Activated CD4-positive, CD25-positive, alpha-beta regulatory T cell treated with anti-CD3 and anti-CD28 coated beads, Interleukin-2, amount 50 U/mL, for 72 hours (primary cell): ENCODE measurements around the gene RPTOR.

Source experiments
- DNase-seq: peaks from one replicate; pipeline ENCODE4 v3.0.0; 2021

RPTOR gene

DNA sequence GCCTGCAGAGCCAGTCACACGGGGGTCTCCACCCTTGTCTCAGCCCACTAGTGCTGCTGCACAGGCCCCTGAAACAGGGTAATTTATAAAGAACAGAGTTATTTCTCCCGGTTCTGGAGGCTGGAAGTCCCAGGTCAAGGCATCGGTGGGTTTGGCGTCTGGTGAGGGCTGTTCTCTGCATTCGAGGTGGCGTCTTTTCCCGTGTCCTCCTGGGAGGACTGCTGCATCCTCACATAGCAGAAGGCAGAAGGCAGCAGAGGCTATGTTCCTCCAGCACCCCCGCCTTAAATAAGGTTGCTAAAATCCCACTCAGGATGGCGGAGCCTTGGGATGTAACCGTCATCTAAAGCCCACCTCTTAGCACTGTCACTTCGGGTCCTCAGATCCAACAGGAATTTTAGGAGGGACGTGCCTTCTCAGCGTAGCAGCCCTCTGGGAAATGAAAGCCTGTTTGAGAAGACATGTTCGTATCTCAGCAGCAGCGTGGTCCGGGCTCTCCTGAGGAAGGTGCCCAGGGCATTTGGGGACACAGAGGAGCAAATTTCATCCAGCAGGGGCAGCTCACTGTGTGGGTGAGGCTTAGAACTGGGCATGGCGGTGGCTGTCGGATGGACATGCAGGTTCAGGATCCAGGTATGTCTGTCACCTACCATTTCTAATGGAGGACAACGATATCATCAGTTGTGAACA is 225.4 kb downstream of the RPTOR start:
- DNase-seq = no peak

DNA sequence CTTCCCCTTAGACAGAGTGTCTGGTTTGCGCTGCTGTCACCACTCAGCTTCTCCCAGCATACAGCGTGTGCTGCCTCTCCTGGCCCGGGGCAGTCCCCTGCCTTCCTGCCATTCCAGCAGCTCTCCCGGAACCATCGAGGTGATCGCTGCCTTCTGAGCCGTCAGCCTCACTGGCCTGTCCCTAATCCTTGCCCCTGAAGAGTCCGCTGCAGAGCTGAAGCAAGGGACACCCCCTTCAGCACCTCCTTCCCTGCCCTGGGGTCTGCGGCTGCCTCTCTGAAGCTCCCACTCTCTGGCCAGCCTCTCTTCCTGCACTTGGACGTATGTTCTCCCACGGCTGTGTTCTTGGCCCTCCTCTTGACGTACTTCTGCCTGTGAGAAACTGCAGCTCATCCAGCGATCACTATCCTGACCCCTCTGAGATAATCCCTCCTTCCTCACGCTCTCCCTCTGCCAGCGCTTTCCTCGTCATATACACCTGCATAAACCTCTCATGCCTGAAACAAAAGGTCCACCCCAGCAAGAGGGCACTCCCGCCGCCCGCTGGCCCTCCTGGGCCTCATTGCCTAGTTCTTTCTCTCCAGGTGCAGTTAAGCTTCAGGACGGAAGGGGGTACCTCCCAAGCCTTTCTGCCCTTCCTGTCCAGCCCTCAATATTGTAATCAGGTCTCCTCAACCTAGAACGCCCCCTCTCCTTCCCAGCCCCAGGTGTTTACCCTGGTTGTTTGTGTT is 226.4 kb downstream of the RPTOR start:
- no peak for DNase-seq

DNA sequence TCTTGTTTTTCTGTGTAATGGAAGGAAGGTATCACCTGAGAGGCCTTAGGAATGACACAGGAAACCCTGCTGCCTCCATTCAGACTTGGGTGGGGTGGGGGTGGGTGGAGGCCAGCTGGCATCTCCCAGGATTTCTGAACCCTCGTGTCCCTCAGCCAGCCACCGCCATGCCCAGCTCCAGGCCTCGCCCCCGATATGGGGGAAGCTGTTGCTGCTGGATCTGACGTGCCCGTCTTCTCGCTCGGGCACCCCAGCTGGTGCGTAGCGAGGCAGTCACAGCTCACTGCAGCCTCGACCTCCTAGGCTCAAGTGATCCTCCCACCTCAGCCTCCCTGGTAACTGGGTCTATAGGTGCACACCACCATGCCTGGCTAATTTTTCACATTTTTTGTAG is 227.0 kb downstream of the RPTOR start:
- no peak for DNase-seq

DNA sequence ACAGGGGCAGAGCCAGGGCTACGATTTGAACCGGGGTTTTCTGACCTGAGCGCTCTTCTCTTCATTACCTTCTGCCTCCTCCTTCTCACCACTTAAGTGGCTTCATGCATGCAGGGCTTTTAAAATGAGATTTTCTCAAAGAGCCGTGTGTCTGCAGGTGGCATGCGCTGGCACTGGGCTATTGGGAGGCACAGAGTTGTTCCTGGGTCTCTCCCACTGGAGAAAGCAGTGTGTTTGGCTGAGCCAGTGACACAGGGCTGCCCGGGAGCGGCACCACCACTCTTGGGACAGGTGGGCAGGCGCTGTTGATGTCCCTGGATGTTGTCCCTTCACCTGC is 228.2 kb downstream of the RPTOR start:
- DNase-seq = no peak

DNA sequence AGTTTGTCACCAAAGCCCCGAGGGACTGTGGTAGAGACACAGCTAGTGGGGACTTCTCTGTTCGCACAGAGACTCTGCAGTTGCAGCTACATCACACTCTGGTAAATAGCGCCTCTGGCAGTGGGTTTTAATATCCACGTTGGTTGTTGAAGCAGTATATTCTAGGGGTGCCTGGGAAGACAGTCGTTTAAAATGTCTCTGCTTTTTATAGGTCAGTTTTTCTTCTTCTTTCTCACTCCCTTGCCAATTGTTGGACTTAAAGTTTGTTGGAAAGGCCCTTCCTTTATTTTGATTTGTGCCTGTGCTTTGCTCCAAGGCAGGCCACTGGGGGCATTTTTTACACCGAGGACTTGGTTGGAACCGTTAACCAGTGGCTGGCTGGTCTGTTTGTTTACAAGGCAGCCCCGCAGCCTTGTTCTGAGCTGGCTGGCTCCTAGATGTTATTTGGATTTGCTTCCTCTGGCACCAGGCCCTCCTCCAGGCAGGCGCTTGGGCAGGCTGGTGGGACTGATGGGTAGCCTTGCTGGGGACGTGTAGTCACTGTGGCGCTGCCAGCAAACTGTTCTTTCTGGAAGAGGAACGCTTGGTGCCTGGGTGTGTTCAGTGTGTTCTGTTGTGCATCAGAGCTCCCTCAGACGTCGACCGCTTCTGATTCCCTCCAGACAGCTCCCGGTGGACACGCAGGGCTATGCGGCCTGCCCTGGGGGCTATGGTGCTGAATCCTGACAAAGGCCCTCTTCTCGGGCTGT is 228.8 kb downstream of the RPTOR start:
- DNase-seq = peak; percentile 20

DNA sequence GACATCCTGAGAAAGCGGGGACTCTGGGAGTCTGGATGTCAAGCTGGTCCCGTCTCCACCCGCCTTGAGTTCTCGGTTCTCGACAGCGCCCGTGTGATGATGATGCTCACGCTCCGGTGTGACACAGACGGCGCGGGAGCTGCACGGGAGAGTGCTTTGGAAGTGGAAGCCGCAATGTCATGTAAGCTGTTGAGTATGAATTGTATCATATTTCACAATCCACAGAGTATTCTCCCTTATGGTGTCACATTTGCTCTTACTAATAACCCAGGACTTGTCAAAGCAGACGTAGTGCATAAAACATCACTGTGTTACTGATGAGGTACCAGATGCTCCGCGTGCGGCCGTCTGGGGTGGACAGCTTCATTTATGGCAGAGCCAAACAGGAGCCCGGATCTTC is 229.5 kb downstream of the RPTOR start:
- DNase-seq = no peak

DNA sequence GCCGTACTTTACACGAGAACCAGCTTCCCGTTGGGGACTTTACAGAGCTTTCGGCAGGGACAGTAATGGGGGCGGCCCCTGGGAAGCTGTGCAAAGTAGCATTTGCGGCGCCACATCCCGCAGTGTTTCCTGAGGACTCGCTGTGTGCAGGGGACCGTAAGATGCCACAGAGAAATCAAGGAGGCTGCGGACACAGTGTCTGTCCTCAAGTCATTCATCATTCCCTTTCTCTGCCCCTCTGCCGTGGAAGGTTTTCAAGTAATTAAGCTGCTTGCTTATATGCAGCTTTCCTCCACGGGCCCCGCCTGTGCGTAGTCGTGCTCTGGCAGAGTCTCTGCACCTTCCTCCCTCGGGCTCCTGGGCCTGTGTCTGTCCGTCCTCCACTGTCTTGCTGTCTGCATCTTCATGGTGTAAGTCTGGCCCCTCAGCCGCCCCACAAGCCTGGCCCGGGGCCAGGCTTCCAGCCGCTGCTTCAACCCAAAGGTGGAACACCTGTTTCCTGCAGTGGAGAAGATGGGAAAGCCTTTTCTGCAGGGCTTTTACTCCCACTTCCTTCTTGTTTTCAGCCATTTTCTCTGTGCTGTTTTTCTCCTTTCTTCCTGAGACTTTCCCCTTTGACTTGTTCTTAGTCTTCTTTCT is 230.1 kb downstream of the RPTOR start:
- no peak for DNase-seq

DNA sequence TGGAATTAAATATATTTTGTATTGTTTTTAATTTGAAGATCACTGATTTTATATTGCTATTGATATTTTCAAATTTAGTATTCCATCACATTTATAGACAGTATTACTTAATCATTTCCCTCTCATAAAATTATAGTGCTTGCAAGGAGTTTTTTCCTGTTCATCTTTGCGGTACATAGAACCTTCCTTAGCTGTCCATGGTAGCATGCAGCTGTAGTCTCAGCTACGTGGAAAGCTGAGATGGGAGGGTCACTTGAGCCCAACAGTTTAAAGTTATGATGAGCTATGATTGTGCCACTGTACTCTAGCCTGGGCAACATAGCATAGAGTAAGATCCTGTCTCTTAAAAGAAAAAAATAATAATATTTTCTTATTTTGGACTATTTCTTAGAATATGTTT is 231.2 kb downstream of the RPTOR start:
- DNase-seq = no peak

DNA sequence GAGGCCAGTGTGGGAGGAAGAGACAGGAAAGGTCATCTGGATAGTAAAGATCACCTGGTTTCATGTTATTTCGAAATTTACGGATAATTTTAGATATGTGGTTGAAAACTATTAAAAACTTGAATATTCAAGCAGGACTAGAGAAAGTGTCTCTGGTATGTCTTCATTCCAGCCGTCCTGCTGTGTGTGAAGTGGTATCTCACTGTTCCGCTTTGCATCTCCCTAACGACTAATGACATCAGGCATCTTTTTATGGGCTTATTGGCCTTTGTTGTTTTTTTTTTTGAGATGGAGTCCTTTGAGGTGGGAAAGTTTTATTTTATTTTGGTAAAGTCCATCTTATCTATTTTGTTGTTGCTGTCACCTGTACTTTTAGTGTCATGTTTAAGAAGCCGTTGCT is 232.6 kb downstream of the RPTOR start:
- no peak for DNase-seq

DNA sequence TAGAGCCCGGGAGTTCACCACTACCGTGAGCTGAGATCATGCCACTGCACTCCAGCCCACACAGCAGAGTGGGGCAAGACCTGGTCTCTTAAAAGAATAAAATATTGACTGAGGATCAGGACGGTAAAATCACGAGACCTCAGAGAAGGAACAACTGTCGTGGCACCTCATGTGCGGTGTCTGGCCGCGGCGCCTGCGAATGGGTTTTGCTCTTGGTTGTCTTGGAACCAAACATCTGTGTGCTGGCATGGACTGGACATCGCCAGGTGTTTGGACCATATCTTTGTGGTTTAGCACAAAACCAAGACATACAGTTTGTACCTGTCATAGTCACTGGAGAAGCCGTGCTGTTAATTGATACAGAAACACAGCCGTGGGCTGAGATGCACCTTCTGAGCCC is 234.1 kb downstream of the RPTOR start:
- DNase-seq = no peak

DNA sequence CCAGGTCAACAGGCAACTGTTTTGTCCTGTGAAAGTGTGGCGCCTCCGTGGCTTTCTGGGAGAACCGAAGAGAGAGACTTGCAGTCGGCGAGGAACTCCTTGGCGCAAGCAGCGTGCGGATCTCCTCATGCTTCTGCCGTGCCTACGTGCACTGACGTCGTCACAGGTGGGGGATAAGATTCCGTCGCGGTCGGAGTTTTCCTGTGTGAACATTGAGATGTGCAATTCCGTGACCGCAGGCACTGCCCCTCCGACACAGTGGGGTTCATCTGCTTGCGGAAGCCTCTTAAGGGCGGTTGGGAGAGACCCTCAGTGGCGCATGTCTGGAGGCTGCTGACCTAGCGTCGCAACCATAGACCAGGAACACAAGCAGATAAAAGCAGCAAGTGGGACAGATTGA is 234.7 kb downstream of the RPTOR start:
- DNase-seq = no peak

DNA sequence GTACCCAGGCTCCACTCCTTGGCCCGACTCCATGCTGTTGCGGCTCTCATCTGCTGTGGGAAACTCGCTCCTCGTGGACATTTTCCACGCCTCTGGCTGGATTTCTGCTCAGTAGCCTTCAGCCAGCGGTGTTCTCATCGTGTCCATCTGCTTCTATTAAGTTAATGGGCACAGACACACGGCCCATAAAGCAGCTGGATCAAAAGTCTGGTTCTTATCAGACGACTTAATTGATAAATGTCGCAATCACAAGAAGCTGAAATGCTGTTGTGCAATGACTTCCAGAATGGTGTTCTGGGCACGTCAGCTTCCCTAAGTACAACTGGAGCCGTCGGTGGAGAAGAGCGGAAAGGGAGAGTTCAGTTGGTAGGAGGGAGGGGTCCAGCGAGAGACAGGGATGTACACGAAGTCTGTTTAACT is 235.3 kb downstream of the RPTOR start:
- DNase-seq = no peak

DNA sequence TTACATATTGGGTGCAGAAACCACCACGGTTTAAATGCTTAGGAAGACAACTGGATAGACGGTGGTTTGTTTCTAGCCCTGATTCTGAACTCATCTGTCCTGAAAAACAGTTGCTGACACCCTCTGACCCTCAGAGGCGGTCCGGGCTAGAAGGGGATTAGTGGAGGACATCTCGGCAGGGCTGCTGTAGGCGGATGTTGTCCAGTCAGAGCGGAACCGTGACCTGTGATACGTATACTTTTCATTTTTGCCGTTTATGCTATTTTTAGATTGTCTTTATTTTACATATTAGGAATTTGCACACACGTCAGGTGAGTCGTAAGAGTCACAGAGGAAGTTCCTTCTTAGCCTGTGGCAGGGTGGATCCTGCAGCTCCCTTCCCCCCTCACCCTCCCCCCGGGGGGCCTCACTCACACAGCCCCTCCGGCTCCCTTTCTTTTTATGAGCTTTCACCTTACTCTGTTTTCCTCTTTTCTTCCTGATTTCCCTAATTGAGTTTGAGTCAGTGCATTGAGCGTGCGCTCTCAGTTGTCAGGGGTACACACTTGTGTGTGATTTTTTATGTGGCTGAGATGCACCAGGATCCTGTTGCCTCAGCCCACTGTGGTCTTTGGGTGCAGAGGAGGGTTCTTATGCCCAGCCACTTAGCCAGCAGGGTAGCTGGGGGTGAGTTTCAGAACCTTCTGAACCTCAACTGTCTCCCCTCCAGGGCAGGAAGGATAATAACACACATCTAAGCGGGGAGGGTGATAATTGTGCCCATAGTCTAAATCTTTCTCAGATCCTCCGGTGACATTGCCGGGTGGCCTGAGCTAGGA is 236.0 kb downstream of the RPTOR start:
- no peak for DNase-seq

DNA sequence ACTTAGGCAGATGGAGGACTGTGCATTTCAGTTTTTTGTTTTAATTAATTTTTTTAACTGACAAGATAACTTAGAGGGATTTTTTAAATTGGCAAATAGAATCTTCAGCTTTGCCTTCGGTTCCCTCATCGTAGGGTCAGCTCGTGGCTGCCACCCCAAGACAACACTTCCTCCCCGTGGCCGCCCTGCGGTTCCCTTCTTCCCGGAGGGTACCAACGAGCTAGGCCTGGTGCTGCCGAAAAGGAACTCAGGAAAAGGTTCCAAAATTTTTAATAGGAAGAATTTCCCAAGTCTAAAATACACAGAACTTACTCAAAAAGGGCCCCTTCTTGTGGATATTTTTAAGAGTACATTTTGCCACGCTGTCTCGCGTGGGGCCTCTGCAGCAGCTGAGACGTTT is 236.6 kb downstream of the RPTOR start:
- no peak for DNase-seq

DNA sequence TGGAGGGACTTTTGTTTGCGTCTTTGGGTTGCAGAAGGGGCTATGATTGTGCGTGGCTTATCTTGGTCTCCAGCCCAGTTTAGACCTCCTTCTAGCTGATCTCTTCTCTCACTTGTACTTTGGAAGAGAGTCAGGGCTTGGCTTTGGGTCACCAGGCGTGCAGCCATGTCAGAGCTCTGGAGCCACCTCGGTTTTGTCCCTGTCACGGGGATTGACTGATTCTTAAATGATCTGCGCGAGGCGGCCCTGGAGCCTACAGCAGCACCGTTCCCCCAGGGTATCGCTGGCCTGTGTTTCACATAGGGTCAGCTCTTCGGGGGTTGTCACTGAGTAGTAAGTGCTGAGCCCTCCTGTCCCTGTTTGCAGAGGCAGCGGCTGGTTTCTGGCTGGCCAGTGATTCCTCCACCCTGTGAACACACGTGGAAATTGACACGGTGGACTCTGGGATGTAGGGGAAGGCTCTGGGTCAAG is 237.2 kb downstream of the RPTOR start:
- DNase-seq = no peak

DNA sequence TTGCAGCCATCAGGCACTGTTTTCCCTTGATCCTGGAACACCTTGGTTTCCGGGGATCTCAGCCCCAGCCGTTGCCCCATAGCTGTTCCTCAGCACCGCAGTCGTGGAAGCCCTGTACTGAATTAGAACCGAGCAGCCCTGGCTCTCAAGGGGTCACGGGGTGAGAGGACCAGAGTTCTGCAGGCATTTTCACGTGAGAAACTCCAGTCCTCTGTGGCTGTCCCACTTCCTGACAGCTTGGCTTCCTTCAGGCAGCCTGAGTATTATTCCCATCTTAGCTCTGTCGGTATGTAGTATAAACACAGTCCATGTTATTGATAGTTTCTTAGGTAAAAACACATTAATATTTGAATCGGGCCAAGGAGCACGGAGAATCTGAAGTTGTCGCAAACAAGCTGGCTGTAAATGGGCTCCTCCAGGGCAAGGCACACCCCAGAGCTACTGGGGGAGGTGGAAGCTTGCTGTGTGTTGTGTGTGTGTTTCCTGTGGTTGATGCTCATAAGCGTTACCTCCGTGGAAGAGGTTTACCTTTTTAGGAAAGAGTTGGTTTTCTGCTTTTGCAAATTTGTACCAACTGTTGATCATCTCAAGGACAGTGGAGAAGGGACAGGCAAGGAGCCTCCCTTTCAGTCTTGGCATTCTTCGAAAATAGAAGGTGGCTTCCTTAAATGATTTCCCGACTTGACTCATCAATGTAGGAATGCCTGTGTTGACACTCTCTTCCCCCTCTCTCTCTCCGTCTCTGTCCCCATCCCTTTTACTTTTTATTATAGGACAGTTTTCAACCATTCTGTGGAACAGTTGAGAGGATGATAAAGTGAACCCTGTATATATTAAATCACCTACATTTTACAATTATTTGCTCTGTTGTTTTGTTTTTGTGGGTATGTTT is 238.1 kb downstream of the RPTOR start:
- no peak for DNase-seq

DNA sequence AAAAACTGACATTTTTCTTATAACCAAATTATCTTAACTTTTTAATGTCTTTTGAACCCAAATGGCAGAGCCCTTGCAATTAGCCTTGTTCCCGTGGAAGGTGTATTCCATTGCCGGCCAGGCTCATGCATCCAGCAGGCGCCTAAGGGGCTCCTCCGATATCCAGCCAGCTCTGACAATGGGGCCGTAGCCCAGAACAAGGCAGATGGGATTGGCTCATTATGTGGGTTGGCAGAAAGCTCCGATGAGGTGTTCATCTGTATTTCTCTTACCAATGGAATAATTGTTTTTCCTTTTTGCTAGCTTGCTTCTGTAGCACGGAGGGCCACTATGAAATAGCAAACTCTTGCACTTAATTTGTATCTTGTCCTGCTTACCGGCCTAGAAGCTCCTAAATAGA is 238.8 kb downstream of the RPTOR start:
- DNase-seq = no peak

DNA sequence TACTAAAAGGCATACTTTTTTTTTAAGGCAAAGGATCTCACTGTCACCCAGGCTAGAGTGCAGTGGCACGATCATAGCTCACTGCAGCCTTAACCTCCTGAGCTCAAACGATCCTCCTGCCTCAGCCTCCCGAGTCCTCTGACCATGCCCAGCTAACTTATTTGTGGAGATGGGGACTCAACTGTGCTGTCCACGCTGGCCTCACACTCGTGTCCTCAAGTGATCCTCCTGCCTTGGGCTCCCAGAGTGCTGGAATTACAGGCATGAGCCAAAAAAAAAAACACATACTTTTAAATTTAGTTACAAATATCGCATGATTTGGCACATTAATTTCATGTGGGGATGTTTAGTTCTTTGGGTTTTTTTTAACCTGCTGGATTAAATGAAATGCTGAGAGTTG is 239.3 kb downstream of the RPTOR start:
- no peak for DNase-seq

DNA sequence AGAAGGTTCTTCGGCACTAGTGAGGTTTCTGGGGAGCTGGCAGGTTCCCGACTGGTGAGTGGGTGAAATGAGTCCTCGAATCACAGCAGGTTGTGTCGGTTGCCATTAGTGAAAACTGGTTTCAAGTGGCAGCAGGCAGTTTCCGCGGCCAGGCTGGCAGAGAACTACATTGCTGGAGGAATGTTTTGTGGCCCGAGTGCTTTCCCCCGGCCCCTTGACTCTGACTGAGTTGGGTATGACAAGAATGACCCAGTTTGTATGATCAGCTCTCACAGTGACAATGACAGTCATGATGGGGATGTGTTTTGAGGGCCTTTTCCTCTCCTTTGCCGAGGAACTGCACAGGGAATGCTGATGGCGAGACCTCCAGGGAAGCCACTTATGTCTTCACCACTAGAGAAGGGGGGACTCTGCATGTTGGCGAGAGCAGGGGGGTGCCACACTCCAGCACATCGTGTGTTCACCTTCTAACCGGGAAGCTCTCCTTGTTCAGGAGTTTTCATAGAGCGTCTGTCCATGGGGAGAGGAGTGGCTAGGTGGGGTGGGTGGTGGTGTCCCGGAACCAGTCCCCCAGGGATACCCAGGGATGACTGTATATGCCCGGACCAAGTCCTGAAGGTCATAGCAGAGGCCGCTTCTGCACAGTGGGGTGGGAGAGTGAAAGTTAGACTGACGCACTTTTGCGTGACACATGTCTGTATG is 241.0 kb downstream of the RPTOR start:
- DNase-seq = no peak

DNA sequence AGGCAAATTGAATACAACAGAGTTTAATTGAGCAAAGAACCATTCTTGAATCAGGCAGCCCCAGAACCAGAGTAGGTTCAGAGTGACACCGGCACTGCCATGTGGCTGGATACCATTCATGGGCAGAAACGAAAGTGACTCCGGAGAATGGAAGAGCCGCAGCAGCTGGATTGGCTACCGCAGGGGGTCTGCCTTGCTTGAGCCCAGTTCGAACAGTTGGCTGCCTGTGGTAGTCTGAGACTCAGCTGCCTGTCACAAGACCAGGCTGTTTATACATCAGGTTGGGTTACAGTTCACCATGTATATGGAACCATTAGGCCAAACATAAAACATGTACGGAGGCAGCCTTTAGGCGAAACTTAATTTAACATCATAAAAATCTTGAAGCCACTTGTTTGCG is 241.8 kb downstream of the RPTOR start:
- DNase-seq = no peak

DNA sequence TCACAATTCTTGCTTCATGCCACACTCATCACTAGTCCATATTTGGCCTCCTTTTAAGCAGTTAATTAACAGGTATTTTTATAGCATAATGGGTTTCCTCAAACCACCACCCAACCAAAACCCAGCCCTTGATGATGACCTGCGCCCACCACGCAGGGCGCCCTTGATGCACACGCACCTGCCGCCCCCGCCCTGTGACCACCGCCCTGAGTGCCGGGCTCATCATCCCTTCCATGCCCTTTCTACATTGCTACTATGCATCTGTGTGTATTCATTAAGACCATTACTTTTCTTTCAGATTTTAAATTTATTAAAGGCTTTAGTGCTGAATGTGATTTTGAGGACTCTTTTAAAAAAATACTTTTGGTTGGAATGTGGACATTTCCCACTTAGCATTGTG is 242.2 kb downstream of the RPTOR start:
- no peak for DNase-seq
